Hepatocyte (in vitro differentiated cells): ENCODE data around the gene SAMD3.

ENCODE experiments used
- EZH2phosphoT487 ChIP-seq: fragments of 200-600 bp; sonication (generic); IDR thresholded peaks from one replicate; pipeline ENCODE4 v1.6.1; 2018; ENCODE audit warnings: antibody characterized with exemption, mild to moderate bottlenecking, low read depth, moderate library complexity; ENCODE audit not compliant: unreplicated experiment, severe bottlenecking
- TF ChIP-seq, protein P1 (sequence below): fragments of 200-600 bp; sonication (generic); IDR thresholded peaks from 2 replicates; pipeline ENCODE4 v1.5.1; 2016; ENCODE audit warnings: antibody characterized with exemption, mild to moderate bottlenecking; ENCODE audit not compliant: poor library complexity

GRCh38 chr6:130136798-130137197 lies 86.0 kb downstream of the SAMD3 start:
- TF ChIP-seq, protein P1, sequence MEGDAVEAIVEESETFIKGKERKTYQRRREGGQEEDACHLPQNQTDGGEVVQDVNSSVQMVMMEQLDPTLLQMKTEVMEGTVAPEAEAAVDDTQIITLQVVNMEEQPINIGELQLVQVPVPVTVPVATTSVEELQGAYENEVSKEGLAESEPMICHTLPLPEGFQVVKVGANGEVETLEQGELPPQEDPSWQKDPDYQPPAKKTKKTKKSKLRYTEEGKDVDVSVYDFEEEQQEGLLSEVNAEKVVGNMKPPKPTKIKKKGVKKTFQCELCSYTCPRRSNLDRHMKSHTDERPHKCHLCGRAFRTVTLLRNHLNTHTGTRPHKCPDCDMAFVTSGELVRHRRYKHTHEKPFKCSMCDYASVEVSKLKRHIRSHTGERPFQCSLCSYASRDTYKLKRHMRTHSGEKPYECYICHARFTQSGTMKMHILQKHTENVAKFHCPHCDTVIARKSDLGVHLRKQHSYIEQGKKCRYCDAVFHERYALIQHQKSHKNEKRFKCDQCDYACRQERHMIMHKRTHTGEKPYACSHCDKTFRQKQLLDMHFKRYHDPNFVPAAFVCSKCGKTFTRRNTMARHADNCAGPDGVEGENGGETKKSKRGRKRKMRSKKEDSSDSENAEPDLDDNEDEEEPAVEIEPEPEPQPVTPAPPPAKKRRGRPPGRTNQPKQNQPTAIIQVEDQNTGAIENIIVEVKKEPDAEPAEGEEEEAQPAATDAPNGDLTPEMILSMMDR = no peak
- no peak for TF ChIP-seq EZH2phosphoT487
